Measurements from ENCODE around the gene NTNG1. TPM values are rescaled to one million over a fixed set of nuclear protein-coding genes. Genes with fewer than 3 reads are reported as not detected.

Gene NTNG1
- total and polyA plus RNA-seq, 11 donors, result 4.6 TPM; not detected in 10

GRCh38 chr1:107198561-107198960, 57.7 kb downstream of the NTNG1 start:
- no peak overlapping the region for H3K27ac ChIP-seq
- ATAC-seq (no peak), DNase-seq (no peak)
- WGBS, 4 donors, result 61 to 67% (median 64%) methylated on average over 5 of the region's 5 CpGs
- H3K4me1 ChIP-seq, result no peaks in the 10 kb centered on the region
- intact Hi-C loops (cut with DNase I), result no loop called here
- TF ChIP-seq POLR2A (IDR thresholded peaks at IDR 0.05), result no peak
- no peak for TF ChIP-seq CTCF (IDR thresholded peaks at IDR 0.05)
- no peaks in the 10 kb centered on the region for H3K27me3 ChIP-seq
- no peaks in the 10 kb centered on the region for H3K36me3 ChIP-seq
- no peak overlapping the region for H3K4me3 ChIP-seq
- peaks cover 0 to 22% (median 11%) of the 10 kb centered on the region in 12 donors for H3K9me3 ChIP-seq

- WGBS, 4 donors, result 79 to 93% (median 84%) methylated on average over 1 of the region's 1 CpG
- DNase-seq (no peak), ATAC-seq (no peak)
- TF ChIP-seq CTCF (IDR thresholded peaks at IDR 0.05) (no peak), POLR2A (IDR thresholded peaks at IDR 0.05) (no peak)
- no peaks in the 10 kb centered on the region for H3K36me3 ChIP-seq
- no peaks in the 10 kb centered on the region for H3K4me1 ChIP-seq
- intact Hi-C loops (cut with DNase I), result no loop called here
- no peak overlapping the region for H3K4me3 ChIP-seq
- no peaks in the 10 kb centered on the region for H3K27me3 ChIP-seq
- peaks cover 0 to 22% (median 11%) of the 10 kb centered on the region in 12 donors for H3K9me3 ChIP-seq
- no peak overlapping the region for H3K27ac ChIP-seq
Observed at GRCh38 chr1:107200631-107201030, 59.8 kb downstream of the NTNG1 start.

- TF ChIP-seq CTCF (IDR thresholded peaks at IDR 0.05) (no peak), POLR2A (IDR thresholded peaks at IDR 0.05) (no peak)
- WGBS, 4 donors, result 88 to 95% (median 90%) methylated on average over 1 of the region's 1 CpG
- intact Hi-C loops (cut with DNase I), result no loop called here
- Histone ChIP-seq H3K9me3 (peaks cover 0 to 22% (median 11%) of the 10 kb centered on the region in 12 donors), H3K27me3 (no peaks in the 10 kb centered on the region), H3K4me3 (no peak overlapping the region), H3K27ac (no peak overlapping the region), H3K4me1 (no peaks in the 10 kb centered on the region), H3K36me3 (no peaks in the 10 kb centered on the region)
- ATAC-seq (no peak), DNase-seq (no peak)
Observed at GRCh38 chr1:107202007-107202406, 61.2 kb downstream of the NTNG1 start.

GRCh38 chr1:107213225-107213624, 72.4 kb downstream of the NTNG1 start:
- intact Hi-C loops (cut with DNase I), result no loop called here
- Histone ChIP-seq H3K4me3 (no peak overlapping the region), H3K4me1 (no peaks in the 10 kb centered on the region), H3K27me3 (no peaks in the 10 kb centered on the region), H3K27ac (no peak overlapping the region), H3K9me3 (peaks cover 0 to 24% (median 1%) of the 10 kb centered on the region in 12 donors), H3K36me3 (no peaks in the 10 kb centered on the region)
- no peak for ATAC-seq
- no peak for DNase-seq
- WGBS, 4 donors, result 82 to 88% (median 86%) methylated on average over 7 of the region's 7 CpGs
- TF ChIP-seq CTCF (IDR thresholded peaks at IDR 0.05) (no peak), POLR2A (IDR thresholded peaks at IDR 0.05) (no peak)
